WERI-Rb-1 (cell line): ENCODE data around the gene NUMA1.

ENCODE experiments used
- DNase-seq: peaks from one replicate; pipeline ENCODE4 v3.0.0-alpha.2; 2020
- H3K27ac ChIP-seq: fragments of 250-450 bp; sonication (Bioruptor Pico); 2 replicates; pipeline ENCODE4 v1.5.1; 2020; ENCODE audit warnings: mild to moderate bottlenecking, moderate library complexity
- H3K27me3 ChIP-seq: fragments of 250-450 bp; sonication (Bioruptor Pico); 2 replicates; pipeline ENCODE4 v1.5.1; 2021; ENCODE audit warnings: mild to moderate bottlenecking, low read depth, moderate library complexity; ENCODE audit not compliant: insufficient read depth, severe bottlenecking
- H3K36me3 ChIP-seq: fragments of 250-450 bp; sonication (Bioruptor Pico); 2 replicates; pipeline ENCODE4 v1.5.1; 2020; ENCODE audit warnings: mild to moderate bottlenecking, moderate library complexity
- H3K4me3 ChIP-seq: 2 replicates; pipeline ENCODE4 v1.5.1; 2011; ENCODE audit warnings: low read depth, mild to moderate bottlenecking, control low read depth, low read length
- H3K9me3 ChIP-seq: fragments of 250-450 bp; sonication (Bioruptor Pico); 2 replicates; pipeline ENCODE4 v1.5.1; 2021; ENCODE audit warnings: mild to moderate bottlenecking, moderate library complexity; ENCODE audit not compliant: severe bottlenecking
- CTCF ChIP-seq: IDR thresholded peaks from 2 replicates; pipeline ENCODE4 v1.5.1; 2011; ENCODE audit warnings: low read depth, mild to moderate bottlenecking, control low read depth, inconsistent platforms, low read length

NUMA1 gene

DNA sequence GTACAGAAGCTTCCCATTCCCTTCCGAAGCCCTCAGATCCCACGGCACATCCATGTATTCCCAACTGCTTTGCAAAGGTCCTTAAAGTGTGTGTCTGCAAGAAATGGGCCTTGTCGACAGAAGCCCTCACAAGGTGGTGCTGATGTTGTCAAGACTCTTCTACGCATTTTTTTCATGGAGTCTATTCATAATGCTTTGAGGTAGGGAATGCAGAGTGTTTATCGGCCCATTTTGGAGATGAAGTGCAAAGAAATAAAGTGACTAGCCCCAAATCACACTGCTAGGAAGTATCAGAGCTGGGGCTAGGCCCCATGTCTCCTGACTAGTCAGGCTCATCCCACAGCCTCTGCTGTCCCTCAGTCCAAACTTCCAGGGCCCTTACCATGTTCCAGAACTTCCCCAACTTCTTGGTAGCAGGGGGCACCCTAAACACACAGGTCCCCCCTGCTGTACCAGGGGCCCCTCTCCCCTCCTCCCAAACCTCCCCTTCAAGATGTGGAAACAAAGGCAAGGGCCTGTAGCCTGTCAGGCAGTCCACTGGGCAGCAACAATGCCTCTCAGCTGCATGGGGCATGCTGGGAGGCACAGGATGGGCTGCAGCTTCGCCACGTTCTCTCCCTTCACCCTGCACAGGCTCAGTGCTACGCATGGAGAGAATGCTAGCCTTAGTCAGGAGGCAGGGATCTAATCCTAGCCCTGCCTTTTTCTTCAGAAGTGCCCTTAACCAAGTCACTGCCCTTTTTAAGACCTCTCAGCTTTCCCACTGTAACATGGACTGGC lies 73.8 kb downstream of the NUMA1 start:
- TF ChIP-seq CTCF: no peak
- Histone ChIP-seq H3K27ac (no peak overlapping the region; the same call in 1 of the 2 replicates), H3K27me3 (no peaks in the 10 kb centered on the region), H3K4me3 (no peak overlapping the region), H3K36me3 (peaks cover 97% of the 10 kb centered on the region), H3K9me3 (no peaks in the 10 kb centered on the region)
- DNase-seq: no peak

DNA sequence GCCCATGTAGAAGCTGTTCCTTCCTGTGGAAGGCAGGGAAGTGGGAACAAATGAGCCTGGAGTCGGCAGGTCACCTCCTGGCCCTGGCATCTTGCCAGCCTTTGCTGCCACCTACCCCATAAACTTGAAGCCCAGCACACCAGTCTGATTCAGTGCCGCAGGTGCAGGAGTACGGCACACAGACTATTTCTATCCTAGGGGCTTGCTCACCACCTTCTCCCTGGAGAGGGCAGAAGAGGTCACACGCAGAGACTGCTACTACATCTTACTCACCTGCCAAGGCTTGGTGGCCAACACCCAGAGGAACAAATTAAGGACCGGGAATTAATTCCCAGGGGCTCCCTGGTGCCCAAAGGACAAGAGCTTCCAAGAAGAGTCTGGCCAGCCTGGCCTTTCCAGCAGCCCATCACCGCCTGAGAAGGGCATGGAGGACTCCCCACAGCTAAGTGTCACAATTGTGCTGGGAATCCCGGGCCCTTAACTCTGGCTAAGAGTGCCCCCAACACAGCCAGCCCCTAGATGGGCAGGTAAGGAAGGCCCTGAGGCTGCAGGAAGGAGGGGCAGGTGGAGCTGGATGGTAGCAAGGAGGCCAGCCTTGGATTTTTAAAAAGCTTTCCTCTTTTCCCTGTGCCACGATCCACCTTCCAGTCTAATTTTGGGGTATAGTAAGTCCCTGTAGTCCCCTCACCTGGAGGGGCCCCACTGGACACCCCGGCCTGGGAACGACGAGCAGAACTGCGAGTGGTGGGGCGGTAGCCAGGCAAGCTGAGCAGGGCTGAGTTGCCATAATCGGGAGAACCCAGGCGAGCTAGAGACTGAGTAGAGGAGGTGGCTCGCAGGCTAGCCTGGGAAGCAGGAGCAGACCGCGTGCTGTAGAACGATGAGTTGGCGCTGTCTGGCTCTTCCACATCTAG lies 74.7 kb downstream of the NUMA1 start:
- Histone ChIP-seq H3K27ac (no peak overlapping the region), H3K9me3 (no peaks in the 10 kb centered on the region), H3K4me3 (no peak overlapping the region), H3K36me3 (peaks cover 95% of the 10 kb centered on the region), H3K27me3 (no peaks in the 10 kb centered on the region)
- DNase-seq: no peak
- TF ChIP-seq CTCF: no peak

DNA sequence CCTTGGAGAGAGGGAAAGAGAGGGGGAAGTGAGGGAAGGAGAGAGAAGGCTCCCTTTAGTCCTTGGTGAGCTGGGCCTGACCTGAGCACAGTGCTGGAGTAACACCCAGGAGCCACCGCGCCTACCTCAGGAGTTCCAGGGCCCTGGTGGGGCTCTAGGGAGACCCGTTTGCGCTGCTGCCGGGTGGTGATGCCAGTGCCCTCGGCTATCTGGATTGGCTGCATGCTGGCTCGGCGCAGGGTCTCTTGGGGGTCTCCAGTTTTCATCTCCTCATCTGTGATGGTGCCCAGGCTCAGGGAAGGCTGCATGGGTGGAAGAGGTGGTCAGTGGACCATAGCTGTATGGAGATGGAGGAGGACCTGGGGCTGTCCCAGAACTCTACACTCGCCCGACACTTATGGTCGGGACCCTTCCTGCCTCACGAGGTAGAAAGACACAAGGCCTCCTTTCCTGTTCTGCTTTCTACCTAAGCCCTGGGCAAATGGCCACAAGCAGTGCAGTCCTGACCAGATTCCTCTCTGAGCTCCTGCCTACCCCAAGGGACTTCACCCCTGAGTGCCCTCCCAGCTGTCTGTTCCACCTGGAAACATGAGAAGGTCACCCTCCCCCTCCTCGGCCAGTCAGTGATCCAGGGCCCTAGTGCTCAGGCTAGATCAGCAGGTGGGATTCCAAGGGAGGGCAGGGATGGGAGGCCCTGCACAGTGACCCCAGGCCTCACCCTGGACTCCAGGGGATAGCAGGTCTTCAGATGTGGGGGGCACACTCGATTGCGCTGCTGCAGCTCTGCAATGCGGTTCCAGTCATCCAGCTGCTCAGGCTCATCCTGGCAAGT lies 75.6 kb downstream of the NUMA1 start:
- no peak for DNase-seq
- peaks cover 93% of the 10 kb centered on the region for H3K36me3 ChIP-seq
- no peak for TF ChIP-seq CTCF

GRCh38 chr11:72003776-72004171 lies 76.6 kb downstream of the NUMA1 start:
- Histone ChIP-seq H3K27ac (no peak overlapping the region), H3K36me3 (peaks cover 85% of the 10 kb centered on the region), H3K4me3 (no peak overlapping the region), H3K9me3 (no peaks in the 10 kb centered on the region), H3K27me3 (no peaks in the 10 kb centered on the region)
- no peak for TF ChIP-seq CTCF
- no peak for DNase-seq

More for the DNA sequence above, 75.6 kb downstream of the NUMA1 start:
- Histone ChIP-seq H3K4me3 (no peak overlapping the region), H3K9me3 (no peaks in the 10 kb centered on the region), H3K27me3 (no peaks in the 10 kb centered on the region), H3K27ac (no peak overlapping the region; the same call in 1 of the 2 replicates)

- H3K36me3 ChIP-seq: peaks cover 78% of the 10 kb centered on the region
- no peak for DNase-seq
- peak overlapping the region; percentile 50 for H3K27ac ChIP-seq
- no peaks in the 10 kb centered on the region for H3K9me3 ChIP-seq
- no peak for TF ChIP-seq CTCF
- H3K4me3 ChIP-seq: no peak overlapping the region
- H3K27me3 ChIP-seq: no peaks in the 10 kb centered on the region
Observed at GRCh38 chr11:72002841-72003775, 77.2 kb downstream of the NUMA1 start.
